ENCODE measurements around the gene ZNF626. TPM values are rescaled to one million over a fixed set of nuclear protein-coding genes. Genes with fewer than 3 reads are reported as not detected.

The ZNF626 gene
- total RNA-seq (10 to 100 TPM in 3 of 10 donors, 1 to 10 TPM in 7; 7.4 to 12.5 (median 9.2) TPM), polyA plus RNA-seq (1 to 10 TPM; 2.5 to 2.8 TPM)
- long read RNA-seq, donor 1, transcript ZNF626-201 (4 exons, 1,123 nt) = major isoform, 8 of 11 reads
- long read RNA-seq, donor 1, partial matches to known transcripts = 0 of 11 reads
- long read RNA-seq, donor 1, other reads (novel, unspliced or antisense) = 3 of 11 reads
- long read RNA-seq, donor 2, transcript ZNF626-201 (4 exons, 1,123 nt) = major isoform, 13 of 15 reads
- long read RNA-seq, donor 2, partial matches to known transcripts = 0 of 15 reads
- long read RNA-seq, donor 2, other reads (novel, unspliced or antisense) = 2 of 15 reads
- long read RNA-seq, donor 3, partial matches to known transcripts = 0 of 4 reads
- long read RNA-seq, donor 3, other reads (novel, unspliced or antisense) = 3 of 4 reads

DNA sequence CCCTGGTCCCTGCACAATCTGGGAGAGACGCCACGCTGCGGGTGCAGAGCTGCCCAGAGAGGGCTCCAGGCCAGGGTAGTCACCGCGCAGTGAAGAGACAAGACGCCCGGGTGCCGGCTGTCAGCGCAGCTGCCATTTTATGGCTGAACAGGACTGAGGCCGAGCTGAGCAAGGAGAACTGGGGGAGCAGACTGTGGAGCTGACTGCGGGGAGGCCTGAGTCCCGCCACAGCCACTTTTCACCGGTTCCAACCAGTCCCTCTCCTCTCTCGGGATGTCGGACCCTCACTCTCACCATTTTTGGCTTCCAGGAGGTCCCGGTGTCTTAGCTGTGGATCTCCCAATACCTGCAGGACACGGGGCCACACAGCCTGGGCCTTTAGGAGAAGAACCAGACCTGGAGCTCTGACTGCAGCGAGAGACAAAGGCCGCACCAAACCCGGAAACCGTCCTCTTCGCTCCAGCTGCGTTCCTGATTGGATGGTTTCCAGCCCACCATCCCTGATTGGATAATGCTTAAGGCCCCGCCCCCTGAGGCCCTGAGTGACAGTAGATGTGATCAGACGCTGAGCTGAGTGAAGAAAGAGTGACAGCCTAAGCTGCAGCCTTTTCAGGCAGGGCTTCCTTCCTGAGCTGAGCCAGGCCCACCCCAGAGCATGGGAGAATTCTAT lies at the start of gene ZNF626:
ZNF626 (minus strand) TSS at position 422 of the 670 bp plus-strand sequence; CDS start at position 297, 125 bp downstream.
- Histone ChIP-seq H3K4me3 (peak within 1 kb of the TSS; percentile 57 to 88 (median 78)), H3K36me3 (peaks cover 0 to 39% (median 10%) of the 10 kb centered on the region in 9 donors), H3K9me3 (peaks cover 0 to 38% (median 0%) of the 10 kb centered on the region in 11 donors), H3K27ac (peak within 1 kb of the TSS; percentile 62 to 95 (median 89)), H3K27me3 (no peaks in the 10 kb centered on the region), H3K4me1 (peaks cover 0 to 53% (median 33%) of the 10 kb centered on the region in 9 donors)
- intact Hi-C loops (cut with DNase I) = loop anchor here in 4 of 10 donors (5.0 to 10.0 kb wide), 5 partner anchors 94 to 261 kb away; partner anchors contain the start of genes ZNF737 (in 3 of the 4), ZNF66 (in 2 of the 4) and ZNF85 (in 1 of the 4)
- DNase-seq (peak; percentile 93 to 99), ATAC-seq (peak; percentile 98 to 99 (median 99))
- TF ChIP-seq CTCF (IDR thresholded peaks at IDR 0.05) = no peak
- 0% methylated on average over 23 to 25 of the region's 25 CpGs for WGBS, 2 donors

DNA sequence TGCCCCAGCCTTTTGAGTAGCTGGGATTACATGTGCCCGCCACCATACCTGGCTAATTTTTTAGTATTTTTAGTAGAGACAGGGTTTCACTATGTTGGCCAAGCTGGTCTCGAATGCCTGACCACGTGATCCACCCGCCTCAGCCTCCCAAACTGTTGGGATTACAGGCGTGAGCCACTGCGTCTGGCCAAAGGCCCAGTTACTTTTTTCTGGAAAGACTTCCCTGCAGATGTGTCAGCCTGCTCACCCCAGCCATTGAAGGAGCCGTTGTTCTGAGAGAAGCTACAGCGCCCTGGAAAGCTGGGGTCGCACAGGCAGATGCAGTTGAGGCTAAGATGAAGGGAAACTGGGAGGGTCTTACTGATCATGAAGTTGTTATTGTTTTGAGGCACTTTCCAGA lies 7.9 kb upstream of the ZNF626 start:
- no peak overlapping the region for H3K4me3 ChIP-seq
- H3K9me3 ChIP-seq = peaks cover 0 to 15% (median 0%) of the 10 kb centered on the region in 11 donors
- DNase-seq (no peak), ATAC-seq (peak in 1 of 8 donors; percentile 22)
- H3K27ac ChIP-seq = no peak overlapping the region
- intact Hi-C loops (cut with DNase I) = loop anchor here in 3 of 10 donors (10.0 kb wide), 2 partner anchors 104 to 106 kb away; partner anchors contain the start of genes ZNF737 (in 2 of the 3) and ZNF66 (in 1 of the 3)
- peaks cover 0 to 7% (median 0%) of the 10 kb centered on the region in 9 donors for H3K4me1 ChIP-seq
- H3K36me3 ChIP-seq = no peaks in the 10 kb centered on the region
- no peaks in the 10 kb centered on the region for H3K27me3 ChIP-seq
- no peak for TF ChIP-seq CTCF (IDR thresholded peaks at IDR 0.05)
- WGBS, 2 donors = 86 to 87% methylated on average over 9 of the region's 9 CpGs

DNA sequence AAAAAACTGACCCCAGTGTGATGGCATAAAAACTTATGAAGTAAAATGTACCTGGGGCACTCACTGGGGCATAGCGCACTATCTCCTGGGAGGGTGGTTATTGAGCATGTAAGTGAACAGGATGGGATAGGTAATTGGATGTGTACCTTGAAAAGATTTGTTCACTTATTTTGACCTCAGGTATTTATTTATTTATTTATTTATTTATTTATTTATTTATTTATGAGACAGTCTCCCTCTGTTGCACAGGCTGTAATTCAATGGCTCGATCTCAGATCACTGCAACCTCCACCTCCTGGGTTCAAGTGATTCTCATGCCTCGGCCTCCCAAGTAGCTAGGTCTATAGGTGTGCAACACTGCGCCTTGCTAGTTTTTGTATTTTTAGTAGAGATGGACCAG lies 5.9 kb upstream of the ZNF626 start:
- no peaks in the 10 kb centered on the region for H3K27me3 ChIP-seq
- peaks cover 0 to 6% (median 0%) of the 10 kb centered on the region in 11 donors for H3K9me3 ChIP-seq
- H3K27ac ChIP-seq = no peak overlapping the region
- H3K4me1 ChIP-seq = peaks cover 0 to 7% (median 0%) of the 10 kb centered on the region in 9 donors
- no peaks in the 10 kb centered on the region for H3K36me3 ChIP-seq
- DNase-seq = no peak
- no peak for ATAC-seq
- TF ChIP-seq CTCF (IDR thresholded peaks at IDR 0.05) = no peak
- 92 to 96% methylated on average over 4 of the region's 4 CpGs for WGBS, 2 donors
- intact Hi-C loops (cut with DNase I) = loop anchor here in 3 of 10 donors (10.0 kb wide), 2 partner anchors 102 to 108 kb away; partner anchors contain the start of genes ZNF737 (in 2 of the 3) and ZNF66 (in 1 of the 3)
- no peak overlapping the region for H3K4me3 ChIP-seq

Measured in heart right ventricle (tissue), 16 donors.